ENCODE measurements around the gene CACNA1G. TPM values are rescaled to one million over a fixed set of nuclear protein-coding genes. Genes with fewer than 3 reads are reported as not detected.

CACNA1G gene
- total RNA-seq, 1 donor from 2014 or later: 0.19 TPM

- DNase-seq (ENCODE audit: low spot score, unreplicated experiment): no peak
- Mint-ChIP-seq H3K4me1 (ENCODE audit: low read depth) (peaks cover 5% of the 10 kb centered on the region), H3K4me3 (ENCODE audit: low read depth) (no peak overlapping the region), H3K27ac (no peak overlapping the region), H3K36me3 (ENCODE audit: insufficient read depth) (no peaks in the 10 kb centered on the region), H3K27me3 (peaks cover 3% of the 10 kb centered on the region), H3K9me3 (ENCODE audit: low read depth) (no peaks in the 10 kb centered on the region)
- TF ChIP-seq CTCF (IDR thresholded peaks at IDR 0.05; ENCODE audit: unreplicated experiment): no peak
Observed at GRCh38 chr17:50521514-50521913, 39.0 kb upstream of the CACNA1G start.

GRCh38 chr17:50522766-50523165, 37.7 kb upstream of the CACNA1G start:
- Mint-ChIP-seq H3K4me1 (ENCODE audit: low read depth) (peaks cover 5% of the 10 kb centered on the region), H3K27ac (no peak overlapping the region)
- DNase-seq (ENCODE audit: low spot score, unreplicated experiment): no peak

GRCh38 chr17:50523208-50523607, 37.3 kb upstream of the CACNA1G start:
- no peaks in the 10 kb centered on the region for H3K9me3 Mint-ChIP-seq (ENCODE audit: low read depth)
- H3K27ac Mint-ChIP-seq: no peak overlapping the region
- no peaks in the 10 kb centered on the region for H3K36me3 Mint-ChIP-seq (ENCODE audit: insufficient read depth)
- no peak overlapping the region for H3K4me3 Mint-ChIP-seq (ENCODE audit: low read depth)
- no peak for TF ChIP-seq CTCF (IDR thresholded peaks at IDR 0.05; ENCODE audit: unreplicated experiment)
- no peak for DNase-seq (ENCODE audit: low spot score, unreplicated experiment)
- peaks cover 2% of the 10 kb centered on the region for H3K27me3 Mint-ChIP-seq
- peaks cover 5% of the 10 kb centered on the region for H3K4me1 Mint-ChIP-seq (ENCODE audit: low read depth)

More at GRCh38 chr17:50522766-50523165, 37.7 kb upstream of the CACNA1G start:
- Mint-ChIP-seq H3K36me3 (ENCODE audit: insufficient read depth) (no peaks in the 10 kb centered on the region), H3K27me3 (no peaks in the 10 kb centered on the region), H3K9me3 (ENCODE audit: low read depth) (no peaks in the 10 kb centered on the region), H3K4me3 (ENCODE audit: low read depth) (no peak overlapping the region)
- TF ChIP-seq CTCF (IDR thresholded peaks at IDR 0.05; ENCODE audit: unreplicated experiment): no peak

GRCh38 chr17:50524838-50525237, 35.7 kb upstream of the CACNA1G start:
- Mint-ChIP-seq H3K4me1 (ENCODE audit: low read depth) (peaks cover 3% of the 10 kb centered on the region), H3K27me3 (peaks cover 9% of the 10 kb centered on the region), H3K36me3 (ENCODE audit: insufficient read depth) (no peaks in the 10 kb centered on the region), H3K27ac (no peak overlapping the region), H3K4me3 (ENCODE audit: low read depth) (no peak overlapping the region), H3K9me3 (ENCODE audit: low read depth) (no peaks in the 10 kb centered on the region)
- no peak for TF ChIP-seq CTCF (IDR thresholded peaks at IDR 0.05; ENCODE audit: unreplicated experiment)
- DNase-seq (ENCODE audit: low spot score, unreplicated experiment): no peak

- H3K4me3 Mint-ChIP-seq (ENCODE audit: low read depth): no peak overlapping the region
- no peaks in the 10 kb centered on the region for H3K36me3 Mint-ChIP-seq (ENCODE audit: insufficient read depth)
- no peak overlapping the region for H3K27ac Mint-ChIP-seq
- peaks cover 15% of the 10 kb centered on the region for H3K4me1 Mint-ChIP-seq (ENCODE audit: low read depth)
- TF ChIP-seq CTCF (IDR thresholded peaks at IDR 0.05; ENCODE audit: unreplicated experiment): no peak
- no peak for DNase-seq (ENCODE audit: low spot score, unreplicated experiment)
- H3K27me3 Mint-ChIP-seq: peaks cover 12% of the 10 kb centered on the region
- H3K9me3 Mint-ChIP-seq (ENCODE audit: low read depth): no peaks in the 10 kb centered on the region
Observed at GRCh38 chr17:50527155-50527762, 33.3 kb upstream of the CACNA1G start.

Data from progenitor cell of endocrine pancreas (in vitro differentiated cells).